ENCODE measurements around the gene MYO5A. TPM values are rescaled to one million over a fixed set of nuclear protein-coding genes. Genes with fewer than 3 reads are reported as not detected.
A peak's percentile ranks its signal among the peaks of the same experiment; 100 is the strongest.

Gene MYO5A
- total RNA-seq, 1 donor from 2014 or later, result 26.2 TPM

DNA sequence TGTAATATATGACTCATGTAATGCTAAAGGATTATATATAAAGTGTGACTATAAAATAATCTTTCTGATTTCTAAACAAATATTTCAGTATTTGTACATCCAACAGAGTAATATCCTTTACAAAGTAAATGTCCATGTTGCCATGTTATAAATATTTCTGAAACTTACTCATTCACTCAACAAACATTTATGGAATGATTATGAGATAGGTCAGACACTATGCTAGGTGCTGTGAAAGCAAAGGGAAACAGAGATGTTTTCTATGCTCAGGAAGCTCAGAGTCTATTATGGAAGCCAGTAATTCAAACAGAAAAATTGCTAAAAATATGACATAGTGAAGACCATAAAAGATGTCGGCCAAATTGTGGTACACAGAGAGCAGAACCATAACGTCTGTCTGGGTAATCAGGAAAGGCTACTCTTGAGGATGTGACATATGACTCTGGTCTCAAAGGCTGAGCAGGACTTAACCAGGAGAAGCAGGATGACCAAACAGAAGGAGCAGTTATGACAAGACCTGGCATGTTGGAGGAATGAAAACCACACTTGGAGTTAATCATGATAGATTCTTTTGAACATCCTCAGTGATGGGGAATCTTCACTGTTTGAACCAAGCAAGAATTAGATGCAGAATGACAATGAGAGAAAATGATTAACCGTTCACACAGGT, 194.1 kb downstream of the MYO5A start:
- peaks cover 8% of the 10 kb centered on the region for H3K36me3 Mint-ChIP-seq (ENCODE audit: low read depth)
- peaks cover 43% of the 10 kb centered on the region for H3K4me1 Mint-ChIP-seq (ENCODE audit: low read depth)
- no peak overlapping the region for H3K4me3 Mint-ChIP-seq
- DNase-seq (ENCODE audit: low spot score), result no peak
- intact Hi-C loops (cut with micrococcal nuclease), result loop anchor here (5.0 kb wide), 1 partner anchor 148 kb away; no protein-coding TSS in a partner anchor
- no peak overlapping the region for H3K27ac Mint-ChIP-seq
- no peaks in the 10 kb centered on the region for H3K27me3 Mint-ChIP-seq (ENCODE audit: insufficient read depth)
- no peaks in the 10 kb centered on the region for H3K9me3 Mint-ChIP-seq

DNA sequence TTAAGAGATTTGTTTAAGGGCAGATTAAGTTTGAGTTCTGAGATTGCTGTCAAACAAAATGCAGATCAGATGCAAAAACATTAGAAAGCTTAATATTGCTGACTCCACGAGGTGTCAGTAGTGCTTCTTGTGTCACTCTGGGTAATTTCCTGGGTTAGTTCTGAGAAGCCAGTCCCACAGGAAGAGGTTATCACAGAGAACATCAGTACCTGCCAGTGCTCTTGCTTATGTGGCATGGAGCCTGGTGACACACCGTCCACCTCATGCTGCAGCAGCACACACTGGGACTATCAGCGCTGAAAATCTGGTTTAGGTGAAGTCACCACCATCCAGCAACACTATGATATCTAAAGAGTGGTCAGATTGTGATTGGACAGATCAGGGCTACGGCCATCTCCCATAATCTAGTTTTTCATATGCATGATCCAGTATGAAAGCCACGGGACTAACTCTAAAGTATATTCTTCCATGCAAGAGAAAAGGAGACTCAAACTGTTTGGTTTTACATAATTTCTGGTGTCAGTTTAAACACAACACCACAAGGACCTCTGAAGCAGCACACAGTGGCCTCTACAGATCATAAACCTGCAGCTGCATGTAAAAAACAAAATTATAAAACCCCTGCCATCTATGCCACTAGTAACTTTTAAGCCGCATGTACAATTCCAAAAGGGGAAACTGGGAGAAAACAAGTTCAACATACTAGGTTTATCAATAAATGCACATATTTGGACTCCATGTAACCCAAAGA, 197.0 kb downstream of the MYO5A start:
- Mint-ChIP-seq H3K9me3 (no peaks in the 10 kb centered on the region), H3K4me3 (peak overlapping the region; percentile 57), H3K27ac (peak overlapping the region; percentile 76), H3K4me1 (ENCODE audit: low read depth) (peaks cover 28% of the 10 kb centered on the region), H3K36me3 (ENCODE audit: low read depth) (peaks cover 18% of the 10 kb centered on the region), H3K27me3 (ENCODE audit: insufficient read depth) (no peaks in the 10 kb centered on the region)
- intact Hi-C loops (cut with micrococcal nuclease), result loop anchor here (1.0 to 5.0 kb wide), 10 partner anchors 69 to 404 kb away; partner anchors contain the start of genes ARPP19 and MYO5A
- DNase-seq (ENCODE audit: low spot score), result peak; percentile 58

DNA sequence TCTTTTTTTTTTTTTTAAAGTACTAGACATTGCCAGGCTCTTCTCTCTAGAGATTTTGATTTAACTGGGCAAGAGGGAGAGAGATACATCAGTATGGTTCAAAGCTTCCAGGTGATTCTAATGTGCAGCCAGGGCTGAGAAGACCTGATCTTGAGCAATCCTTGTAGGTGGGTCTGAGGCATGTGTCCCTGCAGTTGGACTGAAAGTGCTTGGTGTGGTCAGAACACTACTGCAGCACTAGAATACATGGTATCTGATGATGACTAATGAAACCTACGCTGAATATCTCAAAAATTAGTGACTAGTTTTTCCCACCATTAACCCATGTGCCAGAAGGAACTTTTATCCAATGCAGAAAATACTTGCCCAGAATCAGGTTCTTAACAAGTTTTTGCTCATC, 198.7 kb downstream of the MYO5A start:
- Mint-ChIP-seq H3K36me3 (ENCODE audit: low read depth) (peaks cover 22% of the 10 kb centered on the region), H3K27ac (no peak overlapping the region), H3K9me3 (no peaks in the 10 kb centered on the region), H3K4me3 (no peak overlapping the region), H3K4me1 (ENCODE audit: low read depth) (peaks cover 25% of the 10 kb centered on the region), H3K27me3 (ENCODE audit: insufficient read depth) (no peaks in the 10 kb centered on the region)
- intact Hi-C loops (cut with micrococcal nuclease), result loop anchor here (2.0 to 5.0 kb wide), 2 partner anchors 152 to 229 kb away; no protein-coding TSS in a partner anchor
- no peak for DNase-seq (ENCODE audit: low spot score)

DNA sequence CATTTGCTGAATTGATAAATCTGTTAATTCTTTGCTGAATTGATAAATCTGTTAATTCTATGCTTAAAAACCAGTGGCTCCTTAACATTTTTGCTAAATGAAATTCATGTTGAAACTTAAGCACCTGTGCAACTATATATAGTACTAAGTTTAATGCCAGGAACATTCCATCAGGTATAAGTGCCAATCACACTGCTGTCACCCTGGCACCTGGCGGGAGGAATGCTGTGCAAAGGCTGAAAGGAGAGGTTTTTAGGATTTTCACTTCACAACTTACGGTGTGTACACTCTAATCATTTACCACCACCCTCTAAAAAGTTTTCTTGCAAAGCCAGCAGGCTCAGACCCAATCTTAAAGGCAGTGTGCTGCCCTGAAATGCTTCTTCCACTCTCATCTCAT, 199.5 kb downstream of the MYO5A start:
- no peak overlapping the region for H3K27ac Mint-ChIP-seq
- H3K4me3 Mint-ChIP-seq, result no peak overlapping the region
- H3K9me3 Mint-ChIP-seq, result no peaks in the 10 kb centered on the region
- no peak for DNase-seq (ENCODE audit: low spot score)
- peaks cover 18% of the 10 kb centered on the region for H3K36me3 Mint-ChIP-seq (ENCODE audit: low read depth)
- H3K27me3 Mint-ChIP-seq (ENCODE audit: insufficient read depth), result no peaks in the 10 kb centered on the region
- intact Hi-C loops (cut with micrococcal nuclease), result no loop called here
- peaks cover 25% of the 10 kb centered on the region for H3K4me1 Mint-ChIP-seq (ENCODE audit: low read depth)

DNA sequence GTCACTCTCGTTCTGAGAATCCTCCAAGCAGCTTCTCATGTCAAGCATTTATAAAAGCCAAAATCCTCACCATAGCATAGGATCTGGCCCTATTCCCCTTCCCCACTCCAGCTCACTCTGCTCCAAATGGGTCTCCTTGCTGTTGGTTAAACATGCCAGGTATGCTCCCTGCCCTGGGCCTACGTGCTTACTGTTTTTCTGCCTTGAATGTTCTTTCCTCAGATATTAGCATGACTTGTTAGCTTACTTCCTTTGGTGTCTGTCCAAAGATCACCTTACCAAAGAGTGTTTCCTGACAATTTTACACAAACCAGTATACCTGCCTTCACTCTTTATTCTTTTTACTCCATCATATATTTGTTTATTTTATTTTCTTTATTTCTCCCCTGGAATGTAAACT, 200.0 kb downstream of the MYO5A start:
- intact Hi-C loops (cut with micrococcal nuclease), result no loop called here
- Mint-ChIP-seq H3K36me3 (ENCODE audit: low read depth) (peaks cover 18% of the 10 kb centered on the region), H3K27me3 (ENCODE audit: insufficient read depth) (no peaks in the 10 kb centered on the region), H3K4me1 (ENCODE audit: low read depth) (peaks cover 25% of the 10 kb centered on the region), H3K27ac (no peak overlapping the region), H3K4me3 (no peak overlapping the region), H3K9me3 (no peaks in the 10 kb centered on the region)
- DNase-seq (ENCODE audit: low spot score), result no peak

DNA sequence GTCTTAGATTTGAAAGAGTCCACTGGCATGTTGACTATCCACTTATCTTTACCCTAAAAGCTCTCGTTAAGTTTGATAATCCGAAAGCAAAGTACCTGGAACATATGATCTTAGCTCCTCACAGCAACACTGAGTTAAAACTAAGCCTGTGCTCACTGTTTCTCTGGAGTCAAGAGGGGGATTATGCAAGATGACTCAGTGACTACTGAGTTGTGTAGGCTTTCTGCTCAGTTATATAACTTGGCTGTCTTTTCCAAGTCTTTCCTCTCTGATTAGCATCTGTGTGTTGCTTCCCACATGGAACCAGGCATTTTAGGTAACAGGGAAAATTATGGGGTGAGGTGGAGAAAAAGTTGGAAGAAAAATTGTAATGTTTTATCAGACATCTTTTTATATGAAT, 201.9 kb downstream of the MYO5A start:
- Mint-ChIP-seq H3K4me3 (no peak overlapping the region), H3K9me3 (no peaks in the 10 kb centered on the region), H3K36me3 (ENCODE audit: low read depth) (peaks cover 19% of the 10 kb centered on the region), H3K27ac (no peak overlapping the region), H3K4me1 (ENCODE audit: low read depth) (peaks cover 9% of the 10 kb centered on the region), H3K27me3 (ENCODE audit: insufficient read depth) (no peaks in the 10 kb centered on the region)
- intact Hi-C loops (cut with micrococcal nuclease), result no loop called here
- no peak for DNase-seq (ENCODE audit: low spot score)

DNA sequence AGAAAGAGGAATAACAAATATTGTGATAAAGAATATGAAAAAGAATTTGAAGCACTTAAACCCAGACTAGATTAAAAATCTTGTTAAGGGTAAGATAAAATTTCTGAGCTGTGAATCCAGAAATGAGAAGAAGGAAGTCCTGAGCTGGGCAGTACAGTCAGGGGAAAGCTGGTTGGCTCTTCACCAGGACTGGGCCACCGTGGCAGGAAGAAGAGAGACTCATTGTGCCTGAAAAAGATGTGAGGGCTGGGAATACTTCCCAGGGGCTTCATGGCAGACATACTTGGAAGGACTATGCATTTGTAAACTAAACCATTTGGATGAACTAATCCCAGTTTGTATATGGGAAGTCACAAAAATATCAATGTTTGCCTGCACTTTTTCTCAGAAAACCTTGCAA, 204.6 kb downstream of the MYO5A start:
- Mint-ChIP-seq H3K4me3 (no peak overlapping the region), H3K4me1 (ENCODE audit: low read depth) (no peaks in the 10 kb centered on the region), H3K36me3 (ENCODE audit: low read depth) (peaks cover 30% of the 10 kb centered on the region), H3K9me3 (no peaks in the 10 kb centered on the region), H3K27me3 (ENCODE audit: insufficient read depth) (no peaks in the 10 kb centered on the region), H3K27ac (no peak overlapping the region)
- no peak for DNase-seq (ENCODE audit: low spot score)
- intact Hi-C loops (cut with micrococcal nuclease), result no loop called here

DNA sequence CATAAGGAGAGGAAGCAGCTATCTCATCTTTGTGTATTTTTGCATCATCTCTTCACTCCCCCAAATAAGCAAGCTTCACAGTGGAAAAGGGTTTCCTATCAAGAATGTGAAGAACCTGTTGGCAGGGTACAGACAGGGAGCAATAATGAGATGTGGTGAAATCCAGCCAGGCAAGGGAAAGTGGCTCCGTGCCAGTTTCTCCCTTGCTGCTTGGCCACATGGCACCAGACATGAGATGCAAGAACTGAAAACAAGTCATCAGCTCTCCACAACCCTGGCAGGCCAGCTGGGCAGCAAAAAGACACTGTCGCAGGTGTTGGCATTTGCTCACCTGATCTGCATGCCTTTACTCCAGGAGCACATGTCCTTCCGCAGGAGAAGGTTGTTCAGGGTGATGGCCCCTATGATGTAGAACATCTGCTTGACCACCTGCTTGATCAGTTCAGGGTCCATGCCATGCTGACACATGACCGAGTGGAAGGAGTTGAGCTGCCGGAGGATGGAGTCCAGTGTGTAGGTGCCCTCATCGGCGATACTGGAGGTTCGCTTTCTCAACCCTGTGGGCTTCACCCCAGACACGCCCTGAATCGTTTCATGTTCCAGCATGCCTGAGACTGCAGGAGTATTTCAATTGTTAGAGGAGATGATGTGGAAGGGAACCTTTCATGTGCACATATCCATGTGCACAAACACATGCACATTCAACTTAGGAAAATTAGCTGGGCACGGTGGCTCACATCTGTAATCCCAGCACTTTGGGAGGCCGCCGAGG, 209.8 kb downstream of the MYO5A start:
- H3K27me3 Mint-ChIP-seq (ENCODE audit: insufficient read depth), result peaks cover 2% of the 10 kb centered on the region
- H3K4me3 Mint-ChIP-seq, result no peak overlapping the region
- H3K36me3 Mint-ChIP-seq (ENCODE audit: low read depth), result peaks cover 30% of the 10 kb centered on the region
- H3K9me3 Mint-ChIP-seq, result no peaks in the 10 kb centered on the region
- no peaks in the 10 kb centered on the region for H3K4me1 Mint-ChIP-seq (ENCODE audit: low read depth)
- intact Hi-C loops (cut with micrococcal nuclease), result no loop called here
- H3K27ac Mint-ChIP-seq, result no peak overlapping the region
- DNase-seq (ENCODE audit: low spot score), result no peak

DNA sequence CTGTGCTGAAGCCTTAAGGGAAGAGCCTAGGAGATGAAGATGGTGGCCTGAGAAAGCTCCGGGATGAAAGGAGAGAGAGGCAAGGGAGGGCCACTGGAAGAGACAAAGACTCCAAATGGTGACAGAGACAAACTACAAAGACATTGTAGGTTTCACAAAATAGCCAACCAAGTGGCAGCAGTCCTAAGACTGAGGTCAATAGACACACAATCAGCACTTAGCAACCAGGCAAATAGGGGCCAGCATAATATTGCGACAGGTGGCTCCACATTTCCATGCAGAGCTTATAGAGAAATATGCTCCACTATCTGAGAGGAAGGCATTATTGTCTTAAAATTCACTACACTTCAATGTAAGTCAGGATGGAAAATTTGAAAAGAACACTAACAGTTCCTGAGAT, 211.0 kb downstream of the MYO5A start:
- peaks cover 2% of the 10 kb centered on the region for H3K27me3 Mint-ChIP-seq (ENCODE audit: insufficient read depth)
- DNase-seq (ENCODE audit: low spot score), result no peak
- H3K4me3 Mint-ChIP-seq, result no peak overlapping the region
- H3K36me3 Mint-ChIP-seq (ENCODE audit: low read depth), result peaks cover 33% of the 10 kb centered on the region
- no peak overlapping the region for H3K27ac Mint-ChIP-seq
- intact Hi-C loops (cut with micrococcal nuclease), result no loop called here
- H3K4me1 Mint-ChIP-seq (ENCODE audit: low read depth), result no peaks in the 10 kb centered on the region
- no peaks in the 10 kb centered on the region for H3K9me3 Mint-ChIP-seq

DNA sequence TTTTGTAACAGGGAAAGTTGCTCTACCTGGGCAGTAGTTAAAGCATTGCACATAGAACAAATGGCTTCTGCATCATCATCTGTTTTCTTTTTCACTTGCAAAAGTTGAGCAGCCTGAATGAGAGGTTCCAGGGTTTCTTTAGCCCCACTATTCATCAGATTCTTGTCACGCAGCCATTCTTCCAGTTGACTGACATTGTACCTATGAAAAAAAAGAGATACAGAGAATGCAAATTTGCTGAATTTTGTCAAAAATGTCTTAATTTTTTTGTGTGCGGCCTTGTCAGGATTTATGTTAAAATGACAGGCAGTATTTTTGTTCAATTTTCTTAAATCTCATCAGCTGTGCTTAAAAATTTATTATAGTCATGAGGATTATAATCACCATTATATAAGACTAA, 211.7 kb downstream of the MYO5A start:
- Mint-ChIP-seq H3K4me3 (no peak overlapping the region), H3K27ac (no peak overlapping the region), H3K9me3 (no peaks in the 10 kb centered on the region), H3K36me3 (ENCODE audit: low read depth) (peaks cover 31% of the 10 kb centered on the region), H3K27me3 (ENCODE audit: insufficient read depth) (peaks cover 2% of the 10 kb centered on the region), H3K4me1 (ENCODE audit: low read depth) (no peaks in the 10 kb centered on the region)
- intact Hi-C loops (cut with micrococcal nuclease), result no loop called here
- DNase-seq (ENCODE audit: low spot score), result no peak

DNA sequence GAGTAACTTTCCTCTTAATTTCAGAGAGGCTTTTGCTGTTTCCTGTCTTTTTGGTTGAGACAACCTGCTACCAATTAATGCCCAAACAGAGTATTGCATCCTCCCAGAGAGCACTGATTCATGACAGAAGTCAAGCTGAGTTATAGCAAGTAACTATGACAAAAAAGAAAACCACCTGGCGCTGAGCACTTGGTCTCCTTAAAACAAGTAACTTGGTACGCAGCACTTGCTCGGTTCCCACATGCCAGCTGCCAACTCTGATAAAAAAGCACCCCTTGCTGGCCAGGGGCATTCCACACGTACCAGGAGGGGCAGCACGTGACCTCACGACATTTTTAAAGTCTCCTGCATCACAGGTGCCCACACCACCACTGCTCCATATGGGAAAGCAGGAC, 219.5 kb downstream of the MYO5A start:
- H3K4me1 Mint-ChIP-seq (ENCODE audit: low read depth), result peaks cover under 1% of the 10 kb centered on the region
- H3K36me3 Mint-ChIP-seq (ENCODE audit: low read depth), result peaks cover 8% of the 10 kb centered on the region
- H3K9me3 Mint-ChIP-seq, result no peaks in the 10 kb centered on the region
- no peaks in the 10 kb centered on the region for H3K27me3 Mint-ChIP-seq (ENCODE audit: insufficient read depth)
- DNase-seq (ENCODE audit: low spot score), result no peak
- no peak overlapping the region for H3K4me3 Mint-ChIP-seq
- intact Hi-C loops (cut with micrococcal nuclease), result no loop called here
- H3K27ac Mint-ChIP-seq, result no peak overlapping the region

DNA sequence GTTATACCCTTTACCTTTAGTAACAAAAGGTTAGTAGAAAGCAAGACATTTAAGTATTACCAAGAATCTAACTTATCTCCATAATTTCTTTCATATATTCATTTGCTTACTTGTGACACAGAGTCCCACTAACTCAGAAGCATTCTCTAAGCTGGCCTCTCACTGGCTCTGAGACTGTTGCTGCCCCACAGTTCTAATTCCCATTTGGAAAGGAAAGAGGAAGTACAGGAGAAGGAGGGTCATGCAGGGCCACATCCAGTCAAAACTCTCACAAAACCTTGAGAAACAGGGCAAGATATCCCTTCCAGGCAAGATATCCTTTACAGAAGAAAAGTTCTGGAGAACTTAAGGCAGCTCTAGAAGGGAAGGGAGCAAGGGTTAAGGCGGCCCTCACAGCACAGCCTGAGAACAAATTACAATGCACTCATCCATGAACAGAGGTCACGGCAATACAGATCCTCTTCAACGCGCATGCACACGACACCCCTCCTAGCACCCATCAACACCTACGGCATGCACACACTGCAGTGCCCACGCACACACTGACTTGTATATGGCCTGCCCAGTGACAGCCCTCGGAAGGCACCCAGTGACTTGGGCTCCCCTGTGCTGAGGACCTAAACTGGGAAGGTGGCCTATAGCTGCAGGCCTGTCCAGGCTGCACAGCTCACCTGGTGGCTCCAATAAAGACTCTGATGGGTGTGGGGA, 220.1 kb downstream of the MYO5A start:
- no peak overlapping the region for H3K27ac Mint-ChIP-seq
- peaks cover 6% of the 10 kb centered on the region for H3K4me1 Mint-ChIP-seq (ENCODE audit: low read depth)
- intact Hi-C loops (cut with micrococcal nuclease), result no loop called here
- H3K9me3 Mint-ChIP-seq, result no peaks in the 10 kb centered on the region
- H3K36me3 Mint-ChIP-seq (ENCODE audit: low read depth), result peaks cover 11% of the 10 kb centered on the region
- no peak for DNase-seq (ENCODE audit: low spot score)
- no peak overlapping the region for H3K4me3 Mint-ChIP-seq
- peaks cover 2% of the 10 kb centered on the region for H3K27me3 Mint-ChIP-seq (ENCODE audit: insufficient read depth)
